H9 (cell line): ENCODE data around the gene SNAP25. TPM values are rescaled to one million over a fixed set of nuclear protein-coding genes. Genes with fewer than 3 reads are reported as not detected.
A peak's percentile ranks its signal among the peaks of the same experiment; 100 is the strongest.

ENCODE experiments used
- DNase-seq: peaks from one replicate; pipeline ENCODE4 v3.0.0-alpha.2; 2017
- H2AFZ ChIP-seq: one replicate; pipeline ENCODE4 v1.6.1; 2013; ENCODE audit warnings: mild to moderate bottlenecking, low read length, control low read depth, moderate library complexity
- H2AK5ac ChIP-seq: 2 replicates; pipeline ENCODE4 v1.6.1; 2013; ENCODE audit warnings: low read length, control low read depth, mixed read lengths; ENCODE audit not compliant: insufficient read length
- H2BK120ac ChIP-seq: one replicate; pipeline ENCODE4 v1.6.1; 2013; ENCODE audit warnings: low read depth, mild to moderate bottlenecking, low read length, control low read depth, inconsistent platforms; ENCODE audit not compliant: poor library complexity, severe bottlenecking
- H2BK12ac ChIP-seq: 2 replicates; pipeline ENCODE4 v1.6.1; 2013; ENCODE audit warnings: low read length, control low read depth, mixed read lengths, low read depth; ENCODE audit not compliant: insufficient read length
- H2BK15ac ChIP-seq: 2 replicates; pipeline ENCODE4 v1.6.1; 2013; ENCODE audit warnings: low read depth, low read length, control low read depth
- H2BK20ac ChIP-seq: one replicate; pipeline ENCODE4 v1.6.1; 2013; ENCODE audit warnings: low read depth, mild to moderate bottlenecking, low read length, control low read depth, inconsistent platforms; ENCODE audit not compliant: poor library complexity, severe bottlenecking
- H2BK5ac ChIP-seq: 2 replicates; pipeline ENCODE4 v1.6.1; 2013; ENCODE audit warnings: low read length, control low read depth, mixed read lengths; ENCODE audit not compliant: insufficient read length
- H3K14ac ChIP-seq: 2 replicates; pipeline ENCODE4 v1.6.1; 2013; ENCODE audit warnings: low read length, control low read depth; ENCODE audit not compliant: insufficient read depth
- H3K18ac ChIP-seq: 2 replicates; pipeline ENCODE4 v1.6.1; 2013; ENCODE audit warnings: low read depth, mild to moderate bottlenecking, mixed read lengths, low read length, control low read depth; ENCODE audit not compliant: insufficient read length
- H3K23ac ChIP-seq: 2 replicates; pipeline ENCODE4 v1.6.1; 2013; ENCODE audit warnings: low read length, control low read depth, mixed read lengths, low read depth; ENCODE audit not compliant: insufficient read length
- H3K23me2 ChIP-seq: 2 replicates; pipeline ENCODE4 v1.6.1; 2013; ENCODE audit warnings: low read depth, mild to moderate bottlenecking, mixed read lengths, low read length, control low read depth; ENCODE audit not compliant: insufficient read length, poor library complexity, severe bottlenecking
- H3K27ac ChIP-seq: 2 replicates; pipeline ENCODE4 v1.5.1; 2013; ENCODE audit warnings: low read length, control low read depth, mixed read lengths, low read depth; ENCODE audit not compliant: insufficient read length
- H3K27me3 ChIP-seq: 2 replicates; pipeline ENCODE4 v1.6.1; 2013; ENCODE audit warnings: low read length, control low read depth, inconsistent platforms; ENCODE audit not compliant: insufficient read depth
- H3K4ac ChIP-seq: 2 replicates; pipeline ENCODE4 v1.6.1; 2013; ENCODE audit warnings: low read depth, mild to moderate bottlenecking, control low read depth, inconsistent platforms, low read length, moderate library complexity
- H3K4me1 ChIP-seq: 2 replicates; pipeline ENCODE4 v1.6.1; 2013; ENCODE audit warnings: low read length, control low read depth, inconsistent platforms; ENCODE audit not compliant: insufficient read depth
- H3K4me2 ChIP-seq: 2 replicates; pipeline ENCODE4 v1.6.1; 2013; ENCODE audit warnings: low read length, control low read depth, mixed read lengths; ENCODE audit not compliant: insufficient read length, insufficient read depth
- H3K56ac ChIP-seq: 2 replicates; pipeline ENCODE4 v1.6.1; 2013; ENCODE audit warnings: low read depth, mild to moderate bottlenecking, mixed read lengths, low read length, control low read depth; ENCODE audit not compliant: insufficient read length
- H3K79me1 ChIP-seq: 2 replicates; pipeline ENCODE4 v1.6.1; 2013; ENCODE audit warnings: low read depth, mild to moderate bottlenecking, moderate library complexity, low read length, control low read depth, inconsistent platforms; ENCODE audit not compliant: insufficient read depth, poor library complexity, severe bottlenecking
- H3K79me2 ChIP-seq: 2 replicates; pipeline ENCODE4 v1.6.1; 2013; ENCODE audit warnings: low read length, control low read depth, inconsistent platforms; ENCODE audit not compliant: insufficient read depth
- H3K9ac ChIP-seq: 2 replicates; pipeline ENCODE4 v1.6.1; 2013; ENCODE audit warnings: low read length, control low read depth, mixed read lengths; ENCODE audit not compliant: insufficient read length; ENCODE audit errors: extremely low read depth
- H3K9me3 ChIP-seq: one replicate; pipeline ENCODE4 v1.6.1; 2013; ENCODE audit warnings: low read depth, low read length, inconsistent platforms; ENCODE audit not compliant: control insufficient read depth
- H3T11ph ChIP-seq: one replicate; pipeline ENCODE4 v1.6.1; 2013; ENCODE audit warnings: mild to moderate bottlenecking, low read length, control low read depth, inconsistent platforms
- H4K20me1 ChIP-seq: one replicate; pipeline ENCODE4 v1.6.1; 2013; ENCODE audit not compliant: control insufficient read depth, insufficient read length, insufficient read depth
- H4K5ac ChIP-seq: 2 replicates; pipeline ENCODE4 v1.6.1; 2013; ENCODE audit warnings: low read depth, mild to moderate bottlenecking, mixed read lengths, low read length, control low read depth; ENCODE audit not compliant: insufficient read length
- H4K8ac ChIP-seq: replicated peaks from 2 replicates; pipeline ENCODE4 v1.6.1; 2013; ENCODE audit warnings: low read length, control low read depth, mixed read lengths, low read depth; ENCODE audit not compliant: insufficient read length
- H4K91ac ChIP-seq: 2 replicates; pipeline ENCODE4 v1.6.1; 2013; ENCODE audit warnings: low read depth, mild to moderate bottlenecking, moderate library complexity, mixed read lengths, low read length, control low read depth; ENCODE audit not compliant: insufficient read length
- H3K27ac Mint-ChIP-seq, 3 experiments: 2 replicates in 2 of 3; 3 replicates in 1 of 3; pipeline ENCODE4 v1.8.0; 2020 to 2021; ENCODE audit warnings: mixed read lengths in 3 of 3, mild to moderate bottlenecking in 1 of 3, moderate library complexity in 1 of 3
- H3K27me3 Mint-ChIP-seq: 2 replicates; pipeline ENCODE4 v1.8.0; 2021; ENCODE audit warnings: low read depth, mild to moderate bottlenecking, moderate library complexity, mixed read lengths
- H3K36me3 Mint-ChIP-seq, 3 experiments: 2 replicates in 2 of 3; 3 replicates in 1 of 3; pipeline ENCODE4 v1.8.0; 2020 to 2021; ENCODE audit warnings: low read depth in 3 of 3, mixed read lengths in 3 of 3; ENCODE audit not compliant: insufficient read depth in 1 of 3
- H3K4me1 Mint-ChIP-seq, 2 experiments: 2 replicates each; pipeline ENCODE4 v1.8.0; 2020; ENCODE audit warnings: mixed read lengths in 2 of 2
- H3K4me3 Mint-ChIP-seq, 2 experiments: 2 replicates in 1 of 2; 3 replicates in 1 of 2; pipeline ENCODE4 v1.8.0; 2020 to 2021; ENCODE audit warnings: mild to moderate bottlenecking in 2 of 2, mixed read lengths in 2 of 2, moderate library complexity in 1 of 2
- H3K9me3 Mint-ChIP-seq, 2 experiments: 2 replicates in 1 of 2; 3 replicates in 1 of 2; pipeline ENCODE4 v1.8.0; 2020; ENCODE audit warnings: mild to moderate bottlenecking in 2 of 2, mixed read lengths in 2 of 2, moderate library complexity in 1 of 2
- WGBS: extraction: QIAGEN DNeasy Blood & Tissue Kit; methylation state at CpG from one replicate; pipeline ENCODE4 v1.1.7; 2013; ENCODE audit warnings: missing lambda C conversion rate, low lambda C conversion rate, mixed read lengths; ENCODE audit not compliant: insufficient read length; ENCODE audit errors: extremely low coverage; 5-methylcytosine and 5-hydroxymethylcytosine counted together
- total RNA-seq: library from RNA; stranded (reverse); gene quantifications from 2 replicates; pipeline ENCODE4 v1.2.1, GENCODE V29; 2021
- TF ChIP-seq, protein P1 (sequence below): fragments of 200-600 bp; sonication (generic); conservative IDR thresholded peaks from 3 replicates; pipeline ENCODE4 v1.8.0; 2021; ENCODE audit warnings: antibody characterized with exemption, mild to moderate bottlenecking

SNAP25 gene
- total RNA-seq, 1 experiment from 2014 or later, result 0.13 TPM

DNA sequence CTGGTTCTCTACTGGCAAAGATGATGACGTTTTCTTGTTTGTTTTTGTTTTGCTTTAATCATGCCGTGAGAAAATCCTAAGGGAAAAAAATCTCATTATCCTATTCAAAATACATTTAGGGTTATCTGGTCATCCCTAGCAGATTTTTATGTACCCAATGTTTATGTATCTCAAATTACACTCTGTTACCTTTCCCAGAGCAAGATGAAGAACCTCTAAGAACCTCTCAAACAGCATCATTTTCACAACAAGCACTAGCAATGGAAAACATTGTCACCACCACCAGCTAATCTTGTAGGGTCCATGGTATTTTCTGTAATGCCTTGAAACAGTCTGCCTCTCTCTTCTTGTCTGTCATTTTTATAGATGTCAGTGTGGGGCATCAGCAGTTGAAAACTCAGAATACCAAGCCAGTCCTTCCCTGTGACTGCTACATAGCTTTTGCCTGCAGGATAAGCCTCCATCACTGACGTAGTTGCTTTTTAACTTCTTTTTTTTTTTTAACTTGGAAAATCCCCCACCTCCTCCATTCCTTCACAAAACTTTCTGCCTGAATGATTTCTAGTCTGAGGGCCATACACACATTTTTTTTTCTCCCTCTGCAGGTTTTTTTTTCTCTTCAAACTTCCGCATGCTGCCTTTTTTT lies 2.4 kb upstream of the SNAP25 start:
- Histone ChIP-seq H2BK12ac (no peak overlapping the region), H3T11ph (no peak overlapping the region), H4K8ac (no peak overlapping the region), H3K18ac (no peak overlapping the region), H3K56ac (no peak overlapping the region), H2BK5ac (no peak overlapping the region), H3K23ac (no peak overlapping the region), H3K4me2 (no peak overlapping the region), H2BK120ac (no peak overlapping the region), H2BK15ac (no peak overlapping the region), H3K9ac (no peak overlapping the region), H3K23me2 (peaks cover 13% of the 10 kb centered on the region), H3K14ac (no peak overlapping the region), H2AK5ac (no peak overlapping the region), H3K79me2 (no peaks in the 10 kb centered on the region), H3K79me1 (no peaks in the 10 kb centered on the region), H4K91ac (no peak overlapping the region), H3K9me3 (no peaks in the 10 kb centered on the region), H4K20me1 (peaks cover 3% of the 10 kb centered on the region), H3K27ac (no peak overlapping the region), H4K5ac (no peak overlapping the region), H3K4ac (no peak overlapping the region), H2AFZ (no peak overlapping the region), H2BK20ac (no peak overlapping the region), H3K27me3 (no peaks in the 10 kb centered on the region; the same call in 1 of the 2 replicates), H3K4me1 (0 out of 2 replicates have a peak, but pooled peaks cover 2% of the 10 kb centered on the region)
- no peak for DNase-seq
- Mint-ChIP-seq H3K36me3 (no peaks in the 10 kb centered on the region), H3K4me3 (peak overlapping the region in 1 of 2 experiments; percentile 95; a peak in 3 of 5 replicates), H3K9me3 (no peaks in the 10 kb centered on the region), H3K27me3 (peaks cover 60% of the 10 kb centered on the region), H3K4me1 (peaks cover 14 to 20% of the 10 kb centered on the region in 2 experiments), H3K27ac (no peak overlapping the region)
- TF ChIP-seq, protein P1, sequence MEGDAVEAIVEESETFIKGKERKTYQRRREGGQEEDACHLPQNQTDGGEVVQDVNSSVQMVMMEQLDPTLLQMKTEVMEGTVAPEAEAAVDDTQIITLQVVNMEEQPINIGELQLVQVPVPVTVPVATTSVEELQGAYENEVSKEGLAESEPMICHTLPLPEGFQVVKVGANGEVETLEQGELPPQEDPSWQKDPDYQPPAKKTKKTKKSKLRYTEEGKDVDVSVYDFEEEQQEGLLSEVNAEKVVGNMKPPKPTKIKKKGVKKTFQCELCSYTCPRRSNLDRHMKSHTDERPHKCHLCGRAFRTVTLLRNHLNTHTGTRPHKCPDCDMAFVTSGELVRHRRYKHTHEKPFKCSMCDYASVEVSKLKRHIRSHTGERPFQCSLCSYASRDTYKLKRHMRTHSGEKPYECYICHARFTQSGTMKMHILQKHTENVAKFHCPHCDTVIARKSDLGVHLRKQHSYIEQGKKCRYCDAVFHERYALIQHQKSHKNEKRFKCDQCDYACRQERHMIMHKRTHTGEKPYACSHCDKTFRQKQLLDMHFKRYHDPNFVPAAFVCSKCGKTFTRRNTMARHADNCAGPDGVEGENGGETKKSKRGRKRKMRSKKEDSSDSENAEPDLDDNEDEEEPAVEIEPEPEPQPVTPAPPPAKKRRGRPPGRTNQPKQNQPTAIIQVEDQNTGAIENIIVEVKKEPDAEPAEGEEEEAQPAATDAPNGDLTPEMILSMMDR, result no peak
- no CpG with 5 or more reads among the region's 4 CpGs for WGBS
